Sigmoid colon (tissue), 7 donors: ENCODE results near the gene BRPF1. TPM values are rescaled to one million over a fixed set of nuclear protein-coding genes. Genes with fewer than 3 reads are reported as not detected.
A peak's percentile ranks its signal among the peaks of the same experiment; 100 is the strongest.

ENCODE experiments used
- DNase-seq: peaks from one replicate; pipeline ENCODE4 v3.0.0-alpha.2; 2019
- H3K27ac ChIP-seq, 4 donors: fragments of 200-600 bp; sonication (generic); one replicate each; pipeline ENCODE4 v1.5.1; 2016 to 2019; ENCODE audit warnings: mild to moderate bottlenecking in 1 of 4
- H3K27me3 ChIP-seq, 3 donors: fragments of 200-600 bp; sonication (generic); one replicate each; pipeline ENCODE4 v1.5.1; 2019; ENCODE audit warnings: mild to moderate bottlenecking in 1 of 3
- H3K36me3 ChIP-seq, 4 donors: fragments of 200-600 bp; sonication (generic); one replicate each; pipeline ENCODE4 v1.5.1; 2016 to 2019
- H3K4me1 ChIP-seq, 4 donors: fragments of 200-600 bp; sonication (generic); one replicate each; pipeline ENCODE4 v1.5.1; 2017 to 2019
- H3K4me3 ChIP-seq, 4 donors: fragments of 200-600 bp; sonication (generic); one replicate each; pipeline ENCODE4 v1.5.1; 2017 to 2019; ENCODE audit warnings: mild to moderate bottlenecking in 2 of 4, moderate library complexity in 1 of 4
- H3K9me3 ChIP-seq, 4 donors: fragments of 200-600 bp in 3 of 4; sonication (generic) in 3 of 4; one replicate each; pipeline versions ENCODE4 v1.5.1 to v1.6.1; 2013 to 2019
- CTCF ChIP-seq, 4 experiments: fragments of 450-650 bp in 3 of 4; fragments of 200-600 bp in 1 of 4; IDR thresholded peaks; one replicate each; pipeline ENCODE4 v1.5.1; 2016 to 2019; ENCODE audit warnings: antibody characterized with exemption in 4 of 4, mild to moderate bottlenecking in 3 of 4, moderate library complexity in 2 of 4
- EP300 ChIP-seq, 4 donors: sonication (generic); formaldehyde crosslinking; IDR thresholded peaks; one replicate each; pipeline ENCODE4 v1.6.1; 2017; ENCODE audit warnings: antibody characterized with exemption in 4 of 4
- POLR2A ChIP-seq, 2 donors: fragments of 450-650 bp; IDR thresholded peaks; one replicate each; pipeline ENCODE4 v1.6.1; 2016; ENCODE audit warnings: antibody characterized with exemption in 2 of 2, mild to moderate bottlenecking in 2 of 2, moderate library complexity in 2 of 2
- POLR2AphosphoS5 ChIP-seq, 4 donors: sonication (generic); formaldehyde crosslinking; IDR thresholded peaks; one replicate each; pipeline ENCODE4 v1.6.1; 2017; ENCODE audit warnings: antibody characterized with exemption in 4 of 4
- WGBS, 2 donors: extraction: QIAGEN DNeasy Blood & Tissue Kit; methylation state at CpG; one replicate each; pipeline ENCODE4 v1.1.7; 2013; 5-methylcytosine and 5-hydroxymethylcytosine counted together
- intact Hi-C: fragments of 100-400 bp; cut with DNase I; formaldehyde crosslinking; loops from one replicate; pipeline ENCODE4 v1.15.1; 2023
- polyA plus RNA-seq, 3 donors: library from polyadenylated mRNA; stranded (reverse); fragments of 200-250 nt; gene quantifications; one replicate each; pipeline ENCODE4 v1.2.3, GENCODE V29; 2013
- total RNA-seq, 4 donors: library from RNA; depleted of rRNA; stranded (reverse); fragments of >200 nt; gene quantifications; one replicate each; pipeline ENCODE4 v1.1.0, GENCODE V29; 2016
- donor health status: healthy with polysubstance abuse.
- donor health status: Bipolar disorder and iron deficiency.
- donor health status: healthy.

The BRPF1 gene
- total and polyA plus RNA-seq, 7 donors, result 3.5 to 18.6 (median 12.6) TPM

- H3K4me1 ChIP-seq, result peaks cover 0 to 35% (median 25%) of the 10 kb centered on the region in 4 donors
- H3K9me3 ChIP-seq, result no peaks in the 10 kb centered on the region
- DNase-seq, result no peak
- H3K27ac ChIP-seq, result peak overlapping the region in 1 of 4 donors; percentile 94
- 98 to 99% methylated on average over 2 of the region's 2 CpGs for WGBS, 2 donors
- H3K36me3 ChIP-seq, result peaks cover 46 to 73% (median 49%) of the 10 kb centered on the region in 4 donors
- no peak overlapping the region for H3K4me3 ChIP-seq
- no peak for TF ChIP-seq EP300 (IDR thresholded peaks at IDR 0.05)
- no peak for TF ChIP-seq POLR2A (IDR thresholded peaks at IDR 0.05)
- TF ChIP-seq POLR2AphosphoS5 (IDR thresholded peaks at IDR 0.05), result no peak
- TF ChIP-seq CTCF (IDR thresholded peaks at IDR 0.05), result no peak
- no peaks in the 10 kb centered on the region for H3K27me3 ChIP-seq
- intact Hi-C loops, result loop anchor here (2.0 kb wide), 1 partner anchor 45 kb away; the partner anchor contains the start of genes ARPC4 and TADA3
Observed at GRCh38 chr3:9748031-9748430, 16.5 kb downstream of the BRPF1 start.

- Histone ChIP-seq H3K27ac (peak overlapping the region; percentile 85 to 94 (median 92)), H3K36me3 (peaks cover 34 to 72% (median 43%) of the 10 kb centered on the region in 4 donors), H3K4me1 (peaks cover 0 to 35% (median 26%) of the 10 kb centered on the region in 4 donors), H3K27me3 (no peaks in the 10 kb centered on the region), H3K9me3 (no peaks in the 10 kb centered on the region), H3K4me3 (peak overlapping the region; percentile 45 to 71 (median 70))
- 3 to 14% methylated on average over 19 of the region's 19 CpGs for WGBS, 2 donors
- DNase-seq, result peak; percentile 76
- intact Hi-C loops, result loop anchor here (1.0 to 2.0 kb wide), 2 partner anchors 18 to 44 kb away; partner anchors contain the start of genes ARPC4, BRPF1 and TADA3
- TF ChIP-seq POLR2AphosphoS5 (IDR thresholded peaks at IDR 0.05), result no peak
- TF ChIP-seq CTCF (IDR thresholded peaks at IDR 0.05), result no peak
- TF ChIP-seq POLR2A (IDR thresholded peaks at IDR 0.05), result no peak
- no peak for TF ChIP-seq EP300 (IDR thresholded peaks at IDR 0.05)
Observed at GRCh38 chr3:9749296-9749644, 17.7 kb downstream of the BRPF1 start.

DNA sequence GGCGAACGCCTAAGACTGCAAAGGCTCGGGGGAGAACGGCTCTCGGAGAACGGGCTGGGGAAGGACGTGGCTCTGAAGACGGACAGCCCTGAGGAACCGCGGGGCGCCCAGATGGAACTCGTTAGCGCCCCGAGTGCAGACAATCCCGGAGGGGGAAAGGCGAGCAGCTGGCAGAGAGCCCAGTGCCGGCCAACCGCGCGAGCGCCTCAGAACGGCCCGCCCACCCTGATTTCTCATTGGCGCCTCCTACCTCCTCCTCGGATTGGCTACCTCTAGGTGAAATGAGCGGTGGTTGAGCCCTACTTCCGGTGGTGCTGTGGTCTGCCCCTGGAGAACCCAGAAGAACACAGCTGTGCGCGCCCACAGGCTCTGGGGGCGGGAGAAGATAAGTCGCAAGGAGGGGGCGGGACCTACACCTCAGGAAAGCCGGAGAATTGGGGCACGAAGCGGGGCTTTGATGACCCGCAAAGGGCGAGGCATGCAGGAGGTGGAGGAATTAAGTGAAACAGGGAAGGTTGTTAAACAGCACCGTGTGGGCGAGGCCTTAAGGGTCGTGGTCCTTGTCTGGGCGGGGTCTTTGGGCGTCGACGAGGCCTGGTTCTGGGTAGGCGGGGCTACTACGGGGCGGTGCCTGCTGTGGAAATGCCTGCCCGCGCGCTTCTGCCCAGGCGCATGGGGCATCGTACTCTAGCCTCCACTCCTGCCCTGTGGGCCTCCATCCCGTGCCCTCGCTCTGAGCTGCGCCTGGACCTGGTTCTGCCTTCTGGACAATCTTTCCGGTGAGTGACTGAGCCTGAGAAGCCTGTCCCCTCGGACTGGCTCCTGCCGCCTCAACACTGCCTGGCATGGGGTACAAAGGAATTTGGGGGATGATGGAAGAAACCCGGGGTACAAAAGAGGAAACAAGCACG is 18.4 kb downstream of the BRPF1 start, which contains the start of gene OGG1:
TSS of gene OGG1 (plus strand) at position 308 of the 911 bp plus-strand sequence. CDS start at position 643, 335 bp downstream.
- peaks cover 31 to 72% (median 40%) of the 10 kb centered on the region in 4 donors for H3K36me3 ChIP-seq
- no peaks in the 10 kb centered on the region for H3K27me3 ChIP-seq
- no peaks in the 10 kb centered on the region for H3K9me3 ChIP-seq
- TF ChIP-seq EP300 (IDR thresholded peaks at IDR 0.05) (no peak), POLR2AphosphoS5 (IDR thresholded peaks at IDR 0.05) (peak; percentile 63 to 90 (median 77)), CTCF (IDR thresholded peaks at IDR 0.05) (peak in 1 of 4 experiments; percentile 22), POLR2A (IDR thresholded peaks at IDR 0.05) (peak in 1 of 2 donors; percentile 49)
- peak; percentile 99 for DNase-seq
- H3K4me1 ChIP-seq, result peaks cover 0 to 35% (median 28%) of the 10 kb centered on the region in 4 donors
- H3K27ac ChIP-seq, result peak within 1 kb of the TSS; percentile 85 to 94 (median 92)
- WGBS, 2 donors, result 0 to 1% methylated on average over 60 of the region's 60 CpGs
- intact Hi-C loops, result loop anchor here (1.0 to 2.0 kb wide), 3 partner anchors 19 to 43 kb away; partner anchors contain the start of genes ARPC4, BRPF1, CAMK1 and TADA3
- H3K4me3 ChIP-seq, result peak within 1 kb of the TSS; percentile 57 to 71 (median 70)

- Histone ChIP-seq H3K4me3 (peak overlapping the region; percentile 57 to 71 (median 70)), H3K27me3 (no peaks in the 10 kb centered on the region), H3K36me3 (peaks cover 25 to 72% (median 32%) of the 10 kb centered on the region in 4 donors), H3K9me3 (no peaks in the 10 kb centered on the region), H3K27ac (peak overlapping the region; percentile 85 to 94 (median 92)), H3K4me1 (peaks cover 0 to 35% (median 28%) of the 10 kb centered on the region in 4 donors)
- no peak for TF ChIP-seq POLR2A (IDR thresholded peaks at IDR 0.05)
- no peak for DNase-seq
- intact Hi-C loops, result loop anchor here (2.0 kb wide), 1 partner anchor 18 kb away; the partner anchor contains the start of gene CAMK1
- 17 to 40% methylated on average over 17 of the region's 17 CpGs for WGBS, 2 donors
Observed at GRCh38 chr3:9750556-9751411, 19.2 kb downstream of the BRPF1 start.
